Osteoblast (primary cell): ENCODE measurements around the gene NFAT5. TPM values are rescaled to one million over a fixed set of nuclear protein-coding genes. Genes with fewer than 3 reads are reported as not detected.

Experiments
- DNase-seq: peaks from one replicate; pipeline ENCODE4 v3.0.0; 2011; ENCODE audit warnings: low spot score, mixed read lengths; ENCODE audit not compliant: insufficient read length; ENCODE audit errors: missing footprints
- H2AFZ ChIP-seq: 2 replicates; pipeline ENCODE4 v1.6.0; 2011; ENCODE audit warnings: mild to moderate bottlenecking, low read length
- H3K27ac ChIP-seq: 2 replicates; pipeline ENCODE4 v1.5.1; 2011; ENCODE audit warnings: mild to moderate bottlenecking, low read depth, low read length, moderate library complexity
- H3K27me3 ChIP-seq: 2 replicates; pipeline ENCODE4 v1.6.0; 2012; ENCODE audit warnings: mild to moderate bottlenecking, control low read depth, inconsistent platforms, low read length, moderate library complexity; ENCODE audit not compliant: insufficient read depth
- H3K36me3 ChIP-seq: 2 replicates; pipeline ENCODE4 v1.5.1; 2011; ENCODE audit warnings: mild to moderate bottlenecking, low read length, control low read depth, moderate library complexity; ENCODE audit not compliant: insufficient read depth
- H3K4me1 ChIP-seq: 2 replicates; pipeline ENCODE4 v1.5.1; 2011; ENCODE audit warnings: mild to moderate bottlenecking, low read length, control low read depth, moderate library complexity; ENCODE audit not compliant: insufficient read depth
- H3K4me2 ChIP-seq: 2 replicates; pipeline ENCODE4 v1.6.0; 2011; ENCODE audit warnings: mild to moderate bottlenecking, low read length; ENCODE audit not compliant: insufficient read depth
- H3K4me3 ChIP-seq: fragments of 200-600 bp; sonication (generic); 3 replicates; pipeline ENCODE4 v1.5.1; 2012; ENCODE audit warnings: mild to moderate bottlenecking, low read length, inconsistent platforms; ENCODE audit not compliant: insufficient read depth
- H3K79me2 ChIP-seq: 2 replicates; pipeline ENCODE4 v1.6.0; 2012; ENCODE audit warnings: mild to moderate bottlenecking, low read length, control low read depth, inconsistent platforms; ENCODE audit not compliant: insufficient read depth
- H3K9me3 ChIP-seq: 2 replicates; pipeline ENCODE4 v1.5.1; 2011; ENCODE audit warnings: low read depth, low read length, control low read depth
- H4K20me1 ChIP-seq: 2 replicates; pipeline ENCODE4 v1.6.0; 2012; ENCODE audit warnings: mild to moderate bottlenecking, low read length, control low read depth; ENCODE audit not compliant: insufficient read depth
- total RNA-seq: library from RNA; depleted of rRNA; stranded (reverse); fragments of >200 nt; gene quantifications from 2 replicates; pipeline ENCODE4 v1.2.3, GENCODE V29; 2012
- TF ChIP-seq, protein P1 (sequence below): IDR thresholded peaks from 2 replicates; pipeline ENCODE4 v1.5.1; 2011; ENCODE audit warnings: mild to moderate bottlenecking, low read depth, low read length, moderate library complexity; ENCODE audit errors: extremely low read depth

NFAT5 gene
- total RNA-seq, 1 donor, result 29.3 TPM

DNA sequence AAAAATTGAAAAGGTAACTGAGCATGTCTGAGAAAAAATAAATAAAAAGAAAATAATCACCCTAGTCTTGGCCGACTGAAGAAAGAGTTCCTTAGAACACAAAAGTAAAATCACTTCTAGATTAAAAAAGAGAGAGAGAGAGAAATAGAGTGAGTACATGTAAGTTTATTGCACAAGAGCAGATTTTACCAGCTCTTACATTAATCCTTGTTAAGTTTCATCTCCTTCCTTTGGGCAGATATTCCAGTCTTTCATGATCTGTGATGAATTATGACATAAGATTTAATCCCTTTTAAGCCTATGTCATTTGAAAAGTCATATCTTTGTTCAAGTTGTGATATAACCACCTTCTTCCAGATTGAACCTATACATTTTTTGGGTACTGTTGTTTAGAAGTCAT, 54.8 kb downstream of the NFAT5 start:
- TF ChIP-seq, protein P1, sequence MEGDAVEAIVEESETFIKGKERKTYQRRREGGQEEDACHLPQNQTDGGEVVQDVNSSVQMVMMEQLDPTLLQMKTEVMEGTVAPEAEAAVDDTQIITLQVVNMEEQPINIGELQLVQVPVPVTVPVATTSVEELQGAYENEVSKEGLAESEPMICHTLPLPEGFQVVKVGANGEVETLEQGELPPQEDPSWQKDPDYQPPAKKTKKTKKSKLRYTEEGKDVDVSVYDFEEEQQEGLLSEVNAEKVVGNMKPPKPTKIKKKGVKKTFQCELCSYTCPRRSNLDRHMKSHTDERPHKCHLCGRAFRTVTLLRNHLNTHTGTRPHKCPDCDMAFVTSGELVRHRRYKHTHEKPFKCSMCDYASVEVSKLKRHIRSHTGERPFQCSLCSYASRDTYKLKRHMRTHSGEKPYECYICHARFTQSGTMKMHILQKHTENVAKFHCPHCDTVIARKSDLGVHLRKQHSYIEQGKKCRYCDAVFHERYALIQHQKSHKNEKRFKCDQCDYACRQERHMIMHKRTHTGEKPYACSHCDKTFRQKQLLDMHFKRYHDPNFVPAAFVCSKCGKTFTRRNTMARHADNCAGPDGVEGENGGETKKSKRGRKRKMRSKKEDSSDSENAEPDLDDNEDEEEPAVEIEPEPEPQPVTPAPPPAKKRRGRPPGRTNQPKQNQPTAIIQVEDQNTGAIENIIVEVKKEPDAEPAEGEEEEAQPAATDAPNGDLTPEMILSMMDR, result no peak
- Histone ChIP-seq H3K27me3 (no peaks in the 10 kb centered on the region), H3K27ac (no peak overlapping the region), H3K79me2 (peaks cover 92% of the 10 kb centered on the region), H3K9me3 (no peaks in the 10 kb centered on the region), H3K36me3 (peaks cover 3% of the 10 kb centered on the region), H3K4me3 (no peak overlapping the region), H4K20me1 (peaks cover 31% of the 10 kb centered on the region), H3K4me1 (peaks cover 11% of the 10 kb centered on the region), H3K4me2 (no peak overlapping the region), H2AFZ (no peak overlapping the region)
- DNase-seq, result no peak

- H3K79me2 ChIP-seq, result peaks cover 90% of the 10 kb centered on the region
- peaks cover 4% of the 10 kb centered on the region for H3K36me3 ChIP-seq
- H3K9me3 ChIP-seq, result no peaks in the 10 kb centered on the region
- H3K27ac ChIP-seq, result no peak overlapping the region
- H4K20me1 ChIP-seq, result peaks cover 29% of the 10 kb centered on the region
- no peak overlapping the region for H3K4me2 ChIP-seq
- peaks cover 14% of the 10 kb centered on the region for H3K4me1 ChIP-seq
- no peak overlapping the region for H3K4me3 ChIP-seq
- no peaks in the 10 kb centered on the region for H3K27me3 ChIP-seq
- TF ChIP-seq, protein P1, result no peak
- no peak overlapping the region for H2AFZ ChIP-seq
- no peak for DNase-seq
Measured at GRCh38 chr16:69621225-69621624, 55.5 kb downstream of the NFAT5 start.

GRCh38 chr16:69626256-69626655, 60.5 kb downstream of the NFAT5 start:
- H3K79me2 ChIP-seq, result peaks cover 68% of the 10 kb centered on the region
- no peaks in the 10 kb centered on the region for H3K9me3 ChIP-seq
- H3K4me3 ChIP-seq, result no peak overlapping the region
- H3K27ac ChIP-seq, result no peak overlapping the region
- H3K27me3 ChIP-seq, result no peaks in the 10 kb centered on the region
- no peak overlapping the region for H3K4me2 ChIP-seq
- TF ChIP-seq, protein P1, result no peak
- peaks cover 25% of the 10 kb centered on the region for H3K36me3 ChIP-seq
- H4K20me1 ChIP-seq, result peaks cover 11% of the 10 kb centered on the region
- H3K4me1 ChIP-seq, result peaks cover 5% of the 10 kb centered on the region
- H2AFZ ChIP-seq, result no peak overlapping the region
- DNase-seq, result peak; percentile 59

DNA sequence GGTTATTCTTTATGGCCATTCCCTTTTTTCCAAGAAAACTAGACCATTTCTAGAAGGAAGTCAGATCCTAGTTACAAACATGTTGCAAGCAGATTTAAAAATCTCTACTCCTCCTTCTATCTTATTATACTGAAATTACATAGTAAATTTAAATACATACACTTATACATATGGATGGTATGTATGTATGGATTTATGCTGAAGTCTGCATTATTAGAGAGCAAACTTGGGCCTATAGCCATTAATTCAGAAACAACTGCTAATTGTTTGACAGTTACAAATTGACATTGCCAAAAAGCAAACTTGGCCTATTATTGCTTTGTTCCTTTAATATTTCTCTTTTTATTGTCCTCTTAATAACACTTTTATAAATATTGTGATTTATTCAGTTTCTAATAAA, 67.1 kb downstream of the NFAT5 start:
- Histone ChIP-seq H3K27me3 (no peaks in the 10 kb centered on the region), H3K4me3 (no peak overlapping the region), H3K4me2 (no peak overlapping the region), H3K36me3 (peaks cover 38% of the 10 kb centered on the region), H3K79me2 (peaks cover 62% of the 10 kb centered on the region), H3K27ac (no peak overlapping the region), H2AFZ (no peak overlapping the region), H3K4me1 (no peaks in the 10 kb centered on the region), H4K20me1 (peaks cover 5% of the 10 kb centered on the region), H3K9me3 (no peaks in the 10 kb centered on the region)
- TF ChIP-seq, protein P1, result no peak
- no peak for DNase-seq
